ENCODE results near the gene CRAT.
"Not testable (repeated sequence)": the region's sequence is repeated elsewhere in the genome, so short reads cannot be mapped to it uniquely, and the experiment has no call there.

CRAT gene

DNA sequence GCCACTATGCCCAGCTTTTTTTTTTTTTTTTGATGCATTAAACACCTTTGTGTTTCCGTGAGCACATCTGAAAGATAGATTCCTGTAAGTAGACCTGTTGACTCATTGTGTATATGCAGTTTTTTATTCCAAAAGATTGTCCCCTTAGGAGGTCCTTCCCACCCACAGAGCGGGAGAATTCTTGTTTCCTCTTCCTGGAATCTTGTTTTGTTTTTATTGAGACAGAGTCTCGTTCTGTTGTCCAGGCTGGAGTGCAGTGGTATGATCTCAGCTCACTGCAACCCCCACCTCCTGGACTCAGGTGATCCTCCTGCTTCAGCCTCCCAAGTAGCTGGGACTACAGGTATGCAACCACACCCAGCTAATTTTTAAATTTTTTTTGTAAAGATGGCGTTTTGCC lies 8.2 kb upstream of the CRAT start:
- DNase-seq (ENCODE audit: extremely low read depth, low read depth): no peak
- TF ChIP-seq, protein P1, sequence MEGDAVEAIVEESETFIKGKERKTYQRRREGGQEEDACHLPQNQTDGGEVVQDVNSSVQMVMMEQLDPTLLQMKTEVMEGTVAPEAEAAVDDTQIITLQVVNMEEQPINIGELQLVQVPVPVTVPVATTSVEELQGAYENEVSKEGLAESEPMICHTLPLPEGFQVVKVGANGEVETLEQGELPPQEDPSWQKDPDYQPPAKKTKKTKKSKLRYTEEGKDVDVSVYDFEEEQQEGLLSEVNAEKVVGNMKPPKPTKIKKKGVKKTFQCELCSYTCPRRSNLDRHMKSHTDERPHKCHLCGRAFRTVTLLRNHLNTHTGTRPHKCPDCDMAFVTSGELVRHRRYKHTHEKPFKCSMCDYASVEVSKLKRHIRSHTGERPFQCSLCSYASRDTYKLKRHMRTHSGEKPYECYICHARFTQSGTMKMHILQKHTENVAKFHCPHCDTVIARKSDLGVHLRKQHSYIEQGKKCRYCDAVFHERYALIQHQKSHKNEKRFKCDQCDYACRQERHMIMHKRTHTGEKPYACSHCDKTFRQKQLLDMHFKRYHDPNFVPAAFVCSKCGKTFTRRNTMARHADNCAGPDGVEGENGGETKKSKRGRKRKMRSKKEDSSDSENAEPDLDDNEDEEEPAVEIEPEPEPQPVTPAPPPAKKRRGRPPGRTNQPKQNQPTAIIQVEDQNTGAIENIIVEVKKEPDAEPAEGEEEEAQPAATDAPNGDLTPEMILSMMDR (IDR thresholded peaks at IDR 0.05; ENCODE audit: low read depth, low read length): no peak

DNA sequence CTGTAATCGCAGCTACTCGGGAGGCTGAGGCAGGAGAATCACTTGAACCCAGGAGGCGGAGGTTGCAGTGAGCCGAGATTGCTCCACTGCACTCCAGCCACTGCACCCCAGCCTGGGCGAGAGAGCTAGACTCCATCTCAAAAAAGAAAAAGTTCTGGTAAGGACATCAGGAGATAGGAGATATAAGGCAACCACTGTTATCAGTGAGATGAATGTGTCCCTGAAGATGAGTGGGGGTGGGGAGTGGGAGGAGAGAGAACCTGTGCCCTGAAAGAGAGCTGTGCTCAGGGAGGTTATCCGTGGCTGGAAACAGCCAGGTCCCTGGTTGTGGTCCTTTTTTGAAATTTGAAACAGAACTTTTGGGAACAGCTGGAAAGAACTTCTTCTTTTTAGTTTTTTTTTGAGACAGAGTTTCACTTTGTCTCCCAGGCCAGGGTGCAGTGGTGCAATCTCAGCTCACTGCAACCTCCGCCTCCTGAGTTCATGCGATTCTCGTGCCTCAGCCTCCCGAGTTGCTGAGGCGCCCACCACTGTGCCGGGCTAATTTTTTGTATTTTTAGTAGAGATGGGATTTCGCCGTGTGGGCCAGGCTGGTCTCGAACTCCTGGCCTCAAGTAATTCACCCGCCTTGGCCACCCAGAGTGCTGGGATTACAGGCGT lies 3.2 kb upstream of the CRAT start:
- TF ChIP-seq, protein P1 (IDR thresholded peaks at IDR 0.05; ENCODE audit: low read depth, low read length): no peak
- DNase-seq (ENCODE audit: extremely low read depth, low read depth): no peak

DNA sequence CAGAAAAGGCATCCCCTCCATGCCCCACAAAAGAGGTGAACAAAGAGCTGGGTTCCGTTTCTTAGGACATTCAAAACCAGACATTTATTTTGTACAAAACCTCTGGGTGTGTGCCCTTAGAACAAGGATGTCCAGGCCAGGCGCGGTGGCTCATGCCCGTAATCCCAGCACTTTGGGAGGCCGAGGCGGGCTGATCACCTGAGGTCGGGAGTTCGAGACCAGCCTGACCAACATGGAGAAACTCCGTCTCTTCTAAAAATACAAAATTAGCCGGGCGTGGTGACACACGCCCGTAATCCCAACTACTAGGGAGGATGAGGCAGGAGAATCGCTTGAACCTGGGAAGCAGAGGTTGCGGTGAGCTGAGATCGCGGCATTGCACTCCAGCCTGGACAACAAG lies 1.9 kb upstream of the CRAT start:
- not testable (repeated sequence) for DNase-seq (ENCODE audit: extremely low read depth, low read depth)

DNA sequence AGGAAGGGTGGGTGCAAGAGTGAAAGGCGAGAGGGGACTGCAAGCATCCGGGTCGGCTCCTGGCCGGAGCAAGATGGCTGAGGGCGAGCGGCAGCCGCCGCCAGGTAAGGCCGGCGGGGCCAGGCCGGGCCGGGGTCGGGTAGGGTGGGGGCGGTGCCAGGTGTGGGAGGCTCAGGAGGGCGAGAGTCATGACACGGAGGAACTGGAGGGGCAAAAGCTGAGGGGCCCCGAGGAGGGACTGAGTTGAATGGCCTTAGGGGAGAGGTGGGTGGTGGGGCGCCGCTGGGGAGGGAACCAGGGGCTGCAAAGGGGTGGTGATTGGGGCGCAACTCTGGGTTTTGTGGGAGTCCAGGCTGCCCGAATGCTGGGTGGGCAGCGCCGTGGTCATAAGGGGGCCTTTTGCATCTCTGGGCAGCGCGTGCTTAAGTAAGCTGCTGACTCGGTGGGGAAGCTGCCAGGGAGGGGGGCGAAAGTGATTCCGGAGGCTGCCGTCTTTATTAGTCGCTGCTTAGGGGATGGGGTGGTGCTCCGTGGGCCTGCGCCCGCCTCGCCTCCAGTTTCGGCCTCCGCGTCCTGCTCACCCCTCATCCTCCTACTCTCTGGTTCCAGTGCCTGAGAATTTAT lies 1.0 kb upstream of the CRAT start:
- TF ChIP-seq, protein P1 (IDR thresholded peaks at IDR 0.05; ENCODE audit: low read depth, low read length): no peak
- no peak for DNase-seq (ENCODE audit: extremely low read depth, low read depth)

DNA sequence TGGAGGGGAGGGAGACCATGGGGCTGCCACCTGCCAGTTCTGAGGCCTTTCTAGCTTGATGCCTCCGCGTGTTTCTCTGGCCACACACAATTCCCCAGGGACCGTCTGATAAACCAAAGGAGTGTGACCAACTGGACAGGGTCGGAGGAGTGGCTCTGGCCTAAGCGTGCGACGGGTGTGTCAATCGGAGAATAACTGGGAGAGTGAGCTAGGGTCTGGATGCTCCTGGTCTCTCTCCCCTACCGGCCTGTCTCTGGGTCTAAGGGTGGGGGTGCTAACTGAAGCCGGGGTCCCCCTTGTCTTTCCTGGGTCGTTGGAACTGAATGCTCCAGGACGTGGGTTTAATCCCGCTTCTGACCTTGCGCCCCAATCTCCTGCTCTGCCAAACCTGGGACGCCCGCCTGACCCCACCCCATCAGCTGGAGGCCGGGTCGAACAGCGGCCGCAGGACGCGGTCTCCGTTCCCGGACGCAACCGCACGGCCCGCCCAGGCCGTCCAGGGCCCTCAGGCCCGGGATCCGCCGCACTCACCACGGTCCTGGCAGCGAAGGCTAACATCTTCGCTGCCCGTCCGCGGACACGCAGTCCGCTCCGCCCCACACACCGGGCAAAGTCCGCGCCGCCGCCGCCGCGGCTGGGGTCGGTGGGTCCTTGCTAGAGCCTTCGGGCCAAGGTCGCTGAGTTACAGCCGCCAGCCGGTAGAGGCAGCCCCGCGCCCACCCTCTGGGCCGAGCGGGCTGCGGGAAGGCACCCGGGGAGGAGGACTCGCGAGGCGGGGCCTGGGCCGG lies 447 bp downstream of the CRAT start:
- DNase-seq (ENCODE audit: extremely low read depth, low read depth): no peak
- TF ChIP-seq, protein P1 (IDR thresholded peaks at IDR 0.05; ENCODE audit: low read depth, low read length): no peak

DNA sequence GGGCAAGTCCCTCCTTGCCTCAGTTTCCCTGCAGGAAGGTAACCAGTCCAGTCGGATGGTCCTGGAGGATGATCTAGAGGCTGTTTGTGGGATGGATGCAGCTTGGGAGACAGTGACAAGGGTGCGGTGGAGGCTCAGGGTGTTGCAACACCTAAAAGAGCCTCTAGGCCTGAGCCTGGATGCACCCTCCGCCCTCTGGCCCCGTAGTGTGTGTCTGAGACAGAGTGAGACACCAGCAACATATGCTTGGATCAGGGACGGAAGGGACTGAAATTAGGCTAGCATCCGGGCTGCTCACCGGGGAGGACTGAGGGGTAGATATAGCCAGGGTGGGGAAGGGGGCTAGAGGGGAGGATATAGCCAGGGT lies 1.1 kb downstream of the CRAT start:
- TF ChIP-seq, protein P1 (IDR thresholded peaks at IDR 0.05; ENCODE audit: low read depth, low read length): no peak
- no peak for DNase-seq (ENCODE audit: extremely low read depth, low read depth)

DNA sequence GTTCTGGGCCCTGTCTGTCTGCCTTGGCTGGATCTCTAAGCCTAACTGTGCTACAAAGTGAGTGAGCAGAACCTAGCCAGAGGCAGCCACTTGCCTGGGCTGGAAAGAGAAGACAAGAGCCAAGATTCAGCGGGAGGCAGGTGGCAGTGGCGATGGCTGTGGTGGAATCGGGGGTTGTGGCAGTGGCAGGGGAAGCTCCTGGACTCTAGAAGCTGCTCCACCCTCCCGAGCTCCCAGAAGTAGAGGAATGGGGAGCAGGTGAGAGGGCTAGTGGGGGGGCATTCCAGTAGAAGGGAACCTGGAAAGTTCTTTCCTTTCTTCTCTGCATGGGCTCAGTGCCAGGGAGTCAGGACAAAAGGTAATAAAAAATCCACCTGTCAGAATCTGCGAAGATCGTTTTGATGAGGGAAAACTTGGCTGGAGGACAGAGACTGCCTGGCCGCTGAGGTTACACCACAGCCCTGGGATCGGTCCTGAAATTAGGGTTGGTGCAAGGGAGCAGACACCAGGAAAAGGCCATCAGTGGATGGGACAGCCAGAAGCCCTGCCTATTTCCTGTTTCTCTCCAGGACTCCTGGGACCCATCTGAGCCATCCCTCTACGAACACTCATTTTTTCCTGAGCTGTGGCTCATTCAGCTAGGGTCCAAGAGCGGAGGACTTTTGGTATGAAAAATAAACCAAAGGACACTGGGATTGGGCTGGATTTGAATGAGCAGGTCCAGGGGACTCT lies 1.6 kb downstream of the CRAT start:
- TF ChIP-seq, protein P1 (IDR thresholded peaks at IDR 0.05; ENCODE audit: low read depth, low read length): no peak
- DNase-seq (ENCODE audit: extremely low read depth, low read depth): no peak

Data from AG09319 (cell line).